K562 (cell line): ENCODE measurements around the gene JADE2. TPM values are rescaled to one million over a fixed set of nuclear protein-coding genes. Genes with fewer than 3 reads are reported as not detected.
A peak's percentile ranks its signal among the peaks of the same experiment; 100 is the strongest.

Experiments
- ATAC-seq: fragments of 200-7000 bp; cut with Tn5 transposase; 3 replicates; pipeline ENCODE4 v1.9.1; 2020; ENCODE audit warnings: moderate library complexity
- BruUV-seq: library from RNA; stranded (reverse); fragments of 400-500 nt; replicated peaks from 2 replicates; lab custom pipeline; 2021; lab: Mats Ljungman, UMichigan
- CTCF ChIA-PET: fragments of 300-600 bp; formaldehyde crosslinking; extraction: SDS; loops from one replicate; lab custom pipeline; 2021; ENCODE audit warnings: low intra/inter-chr PET ratio; lab: Yijun Ruan, JAX
- POLR2A ChIA-PET: fragments of 300-600, 350-650 bp; sonication (Branson Sonifier 250); formaldehyde crosslinking; extraction: SDS; loops from one replicate; lab custom pipeline; 2021; ENCODE audit warnings: antibody characterized with exemption, inconsistent platforms; lab: Yijun Ruan, JAX
- DNase-seq, 4 experiments: peaks; one replicate each; pipeline versions ENCODE4 v3.0.0 to v3.0.0-alpha.2; 2011 to 2018; ENCODE audit warnings: low spot score in 3 of 4, mixed read lengths in 3 of 4; ENCODE audit errors: extremely low read depth in 1 of 4
- FAIRE-seq: peaks from 2 replicates; lab custom pipeline; 2011; peaks lifted over from hg19 to GRCh38; lab: Jason Lieb, UNC
- H2AFZ ChIP-seq: 2 replicates; pipeline ENCODE4 v1.6.0; 2011; ENCODE audit warnings: low read depth, low read length, control low read depth, inconsistent platforms
- H3K27ac ChIP-seq: fragments of 200-600 bp; 3 replicates; pipeline ENCODE4 v1.8.0; 2011; ENCODE audit warnings: low read depth, mild to moderate bottlenecking, control low read depth, inconsistent platforms, low read length, moderate library complexity, mixed read lengths; ENCODE audit errors: extremely low read depth
- H3K27me3 ChIP-seq, 2 experiments: fragments of 300-600 bp in 1 of 2; 2 replicates in 1 of 2; 3 replicates in 1 of 2; pipeline versions ENCODE4 v1.6.0 to v1.8.0; 2011; ENCODE audit warnings: inconsistent platforms in 2 of 2, low read length in 2 of 2, mild to moderate bottlenecking in 1 of 2, mixed read lengths in 1 of 2, moderate library complexity in 1 of 2; ENCODE audit not compliant: control insufficient read depth in 2 of 2, insufficient read depth in 2 of 2
- H3K36me3 ChIP-seq: fragments of 300-600 bp; 3 replicates; pipeline ENCODE4 v1.8.0; 2011; ENCODE audit warnings: mild to moderate bottlenecking, low read length, inconsistent platforms; ENCODE audit not compliant: control insufficient read depth, insufficient read depth
- H3K4me1 ChIP-seq, 2 experiments: fragments of 200-600 bp in 1 of 2; replicated peaks in 1 of 2; 2 replicates in 1 of 2; 3 replicates in 1 of 2; pipeline versions ENCODE4 v1.5.1 to v1.8.0; 2011; ENCODE audit warnings: inconsistent platforms in 2 of 2, low read length in 2 of 2, mild to moderate bottlenecking in 1 of 2, mixed read lengths in 1 of 2, moderate library complexity in 1 of 2; ENCODE audit not compliant: control insufficient read depth in 2 of 2, insufficient read depth in 2 of 2
- H3K4me2 ChIP-seq: 2 replicates; pipeline ENCODE4 v1.6.1; 2011; ENCODE audit warnings: low read length, control low read depth, inconsistent platforms, mixed read lengths; ENCODE audit not compliant: insufficient read depth
- H3K4me3 ChIP-seq: fragments of 200-600 bp; sonication (generic), shearing (Covaris generic); 2 replicates; pipeline ENCODE4 v1.5.1; 2016; ENCODE audit warnings: control low read depth, inconsistent platforms
- H3K79me2 ChIP-seq: fragments of 200-600 bp; 3 replicates; pipeline ENCODE4 v1.8.0; 2011; ENCODE audit warnings: low read length, inconsistent platforms; ENCODE audit not compliant: control insufficient read depth, insufficient read depth
- H3K9ac ChIP-seq, 2 experiments: 2 replicates each; pipeline versions ENCODE4 v1.6.0 to v1.6.1; 2011; ENCODE audit warnings: low read depth in 2 of 2, low read length in 2 of 2, control low read depth in 1 of 2, inconsistent platforms in 1 of 2, mild to moderate bottlenecking in 1 of 2, mixed read lengths in 1 of 2; ENCODE audit not compliant: insufficient read depth in 1 of 2
- H3K9me1 ChIP-seq: one replicate; pipeline ENCODE4 v1.6.0; 2011; ENCODE audit warnings: inconsistent platforms, mild to moderate bottlenecking, low read length, moderate library complexity; ENCODE audit not compliant: control insufficient read depth, insufficient read depth
- H3K9me3 ChIP-seq: replicated peaks from 2 replicates; pipeline ENCODE4 v1.5.1; 2011; ENCODE audit warnings: low read depth, low read length, inconsistent platforms; ENCODE audit not compliant: control insufficient read depth, insufficient read depth
- H4K20me1 ChIP-seq: replicated peaks from 2 replicates; pipeline ENCODE4 v1.6.1; 2011; ENCODE audit warnings: low read length, inconsistent platforms, mixed read lengths; ENCODE audit not compliant: control insufficient read depth, insufficient read depth
- ARID2 ChIP-seq: fragments of 450-650 bp; IDR thresholded peaks from 2 replicates; pipeline ENCODE4 v1.6.1; 2017; ENCODE audit warnings: antibody characterized with exemption, mild to moderate bottlenecking
- BCL6 ChIP-seq: fragments of 250-450 bp; sonication (Bioruptor Pico); IDR thresholded peaks from 2 replicates; pipeline ENCODE4 v1.4.0; 2020
- BCOR ChIP-seq: fragments of 450-650 bp; IDR thresholded peaks from 2 replicates; pipeline ENCODE4 v1.6.1; 2016
- EZH2 ChIP-seq: IDR thresholded peaks from 2 replicates; pipeline ENCODE4 v1.6.1; 2012; ENCODE audit warnings: low read depth, mild to moderate bottlenecking, inconsistent platforms, low read length, borderline replicate concordance
- FOSL1 ChIP-seq: fragments of 200-800 bp; sonication (Bioruptor generic); conservative IDR thresholded peaks from 2 replicates; pipeline ENCODE4 v1.6.1; 2016; ENCODE audit warnings: missing genetic modification characterization, missing compliant biosample characterization
- HDAC2 ChIP-seq: fragments of 450-650 bp; IDR thresholded peaks from 2 replicates; pipeline ENCODE4 v1.6.1; 2016; ENCODE audit warnings: mild to moderate bottlenecking
- L3MBTL2 ChIP-seq: fragments of 450-650 bp; IDR thresholded peaks from 2 replicates; pipeline ENCODE4 v1.6.1; 2016; ENCODE audit warnings: mild to moderate bottlenecking, moderate library complexity
- NCOA1 ChIP-seq: fragments of 450-650 bp; IDR thresholded peaks from 2 replicates; pipeline ENCODE4 v1.6.1; 2016; ENCODE audit warnings: low read depth
- RFX5 ChIP-seq: IDR thresholded peaks from 2 replicates; pipeline ENCODE4 v1.6.1; 2011; ENCODE audit warnings: low read depth, mild to moderate bottlenecking, improper control_type of control experiment, low read length
- SMAD1 ChIP-seq: fragments of 150-350 bp; IDR thresholded peaks from 2 replicates; pipeline ENCODE4 v1.6.1; 2014; ENCODE audit warnings: low read length, low read depth; ENCODE audit not compliant: partially characterized antibody
- SMAD3 ChIP-seq: fragments of 450-650 bp; formaldehyde crosslinking; conservative IDR thresholded peaks from 2 replicates; pipeline ENCODE4 v1.4.0; 2020; ENCODE audit warnings: mild to moderate bottlenecking
- ZFP36 ChIP-seq: fragments of 150-350 bp; IDR thresholded peaks from 2 replicates; pipeline ENCODE4 v1.6.1; 2018; ENCODE audit warnings: low read length, low read depth; ENCODE audit not compliant: partially characterized antibody
- ZNF175 ChIP-seq: fragments of 200-800 bp; sonication (Bioruptor generic); IDR thresholded peaks from 2 replicates; pipeline ENCODE4 v1.6.1; 2016; ENCODE audit warnings: low read depth, mild to moderate bottlenecking, missing genetic modification characterization, missing compliant biosample characterization
- ZNF212 ChIP-seq: fragments of 450-650 bp; formaldehyde crosslinking; IDR thresholded peaks from 2 replicates; pipeline ENCODE4 v1.4.0; 2020; ENCODE audit warnings: mild to moderate bottlenecking
- ZNF589 ChIP-seq: fragments of 200-800 bp; sonication (Bioruptor generic); IDR thresholded peaks from 2 replicates; pipeline ENCODE4 v1.6.1; 2016; ENCODE audit warnings: low read depth, missing genetic modification characterization, missing compliant biosample characterization
- WGBS: fragments of 100-300 bp; shearing (Covaris generic); methylation state at CpG from one replicate; pipeline ENCODE4 v1.1.6; 2016; ENCODE audit warnings: low coverage, mixed read lengths; ENCODE audit not compliant: insufficient coverage; ENCODE audit errors: missing lambda C conversion rate; 5-methylcytosine and 5-hydroxymethylcytosine counted together
- in situ Hi-C: fragments of 300-500 bp; cut with MboI; formaldehyde crosslinking; loops from 4 replicates; pipeline ENCODE4 v1.15.0; 2018; ENCODE audit warnings: inconsistent platforms, mixed read lengths
- intact Hi-C: fragments of 100-400 bp; cut with micrococcal nuclease; formaldehyde crosslinking; loops from 2 replicates; pipeline ENCODE4 v1.14.2; 2022
- polyA plus RNA-seq, 8 experiments: library from polyadenylated mRNA; depleted of rRNA in 4 of 8; stranded (reverse) in 5 of 8; unstranded in 3 of 8; fragments of >200 nt; fragmentation: Nextera tagmentation in 2 of 8; fragmentation: Illumina TruSeq in 1 of 8; extraction: Ambion mirVana in 2 of 8; extraction: Trizol in 1 of 8; gene quantifications; 2 replicates each; pipeline versions ENCODE4 v1.2.1 to v1.2.3, GENCODE V29; 2011 to 2014; ENCODE audit warnings: inconsistent platforms in 1 of 8, missing spikeins in 1 of 8
- total RNA-seq, 7 experiments: library from RNA; depleted of rRNA in 6 of 7; stranded (reverse); fragments of >200 nt in 6 of 7; fragmentation: Illumina TruSeq in 2 of 7; extraction: Trizol in 2 of 7; gene quantifications; 2 replicates each; pipeline versions ENCODE4 v1.2.1 to v1.2.3, GENCODE V29; 2011 to 2021; ENCODE audit warnings: low replicate concordance in 1 of 7
- TF ChIP-seq, protein P1 (sequence below): fragments of 250-450 bp; sonication (Bioruptor Pico); IDR thresholded peaks from 2 replicates; pipeline ENCODE4 v1.9.0; 2021; ENCODE audit warnings: mild to moderate bottlenecking
- TF ChIP-seq, protein P2 (sequence below): fragments of 450-650 bp; conservative IDR thresholded peaks from 2 replicates; pipeline ENCODE4 v1.6.1; 2016; ENCODE audit warnings: missing genetic modification characterization, low read depth, mild to moderate bottlenecking, control low read depth, missing compliant biosample characterization
- TF ChIP-seq, protein P3 (sequence below): fragments of 250-450 bp; sonication (Bioruptor Pico); IDR thresholded peaks from 2 replicates; pipeline ENCODE4 v1.5.0; 2021; ENCODE audit warnings: mild to moderate bottlenecking, borderline replicate concordance
- TF ChIP-seq, protein P4 (sequence below): fragments of 200-800 bp; sonication (Bioruptor generic); IDR thresholded peaks from 2 replicates; pipeline ENCODE4 v1.6.1; 2017; ENCODE audit warnings: missing genetic modification characterization, missing compliant biosample characterization

Gene JADE2
- total and polyA plus RNA-seq, 9 of the 15 experiments (the other 6 are each of a cell fraction or from before 2014, with no cell fraction given), result 0.50 to 23.3 (median 9.1) TPM

DNA sequence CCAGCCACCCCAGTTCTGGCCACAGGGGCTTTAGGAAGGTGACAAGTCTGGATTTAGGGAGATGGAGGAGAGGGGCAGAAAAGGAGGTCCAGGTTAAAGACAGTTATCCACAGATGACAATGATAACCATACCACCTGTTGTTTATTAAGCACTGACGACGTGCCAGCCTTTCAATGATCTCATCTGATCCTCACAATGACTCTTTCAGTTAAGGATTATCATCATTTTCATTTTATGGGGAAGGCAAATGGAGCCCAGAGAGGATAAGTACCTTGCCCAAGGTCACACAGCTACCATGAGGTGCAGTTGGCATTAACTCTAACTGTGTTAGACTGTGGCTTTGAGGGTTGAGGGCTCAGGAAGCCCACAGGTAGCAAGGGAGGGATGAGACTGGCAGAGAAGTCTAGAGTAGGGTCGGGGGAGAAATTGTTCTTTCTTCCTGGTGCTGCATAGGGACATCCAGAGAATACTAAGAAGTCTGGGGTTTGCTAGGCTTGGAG, 21.5 kb upstream of the JADE2 start:
- CTCF ChIA-PET, result no interaction called here
- H3K9me1 ChIP-seq, result no peaks in the 10 kb centered on the region
- H3K79me2 ChIP-seq, result no peaks in the 10 kb centered on the region
- ATAC-seq (no peak), DNase-seq (no peak), FAIRE-seq (no peak)
- intact Hi-C loops (no loop called here), in situ Hi-C loops (no loop called here)
- no peaks in the 10 kb centered on the region for H4K20me1 ChIP-seq
- H3K4me3 ChIP-seq, result no peak overlapping the region
- peak overlapping the region; percentile 73; the same call in 2 of the 3 replicates for H3K27ac ChIP-seq
- peaks cover 22 to 37% of the 10 kb centered on the region in 2 experiments for H3K4me1 ChIP-seq
- no peaks in the 10 kb centered on the region for H3K27me3 ChIP-seq
- no peaks in the 10 kb centered on the region for H3K9me3 ChIP-seq
- WGBS, result 41% methylated on average over 3 of the region's 3 CpGs
- POLR2A ChIA-PET, result interaction anchor here (1.3 kb wide), 2 partner anchors 10 to 37 kb away, joined by 4 read pairs; no protein-coding TSS in a partner anchor
- no peak overlapping the region for H3K9ac ChIP-seq
- no peaks in the 10 kb centered on the region for H3K36me3 ChIP-seq
- no peak overlapping the region for H3K4me2 ChIP-seq
- no TSS peak for BruUV-seq
- peak overlapping the region; percentile 91 for H2AFZ ChIP-seq
- TF ChIP-seq ZFP36 (no peak), SMAD3 (CRISPR knock-in tag) (no peak), FOSL1 (tag) (no peak), ZNF589 (0 out of 2 replicates have a peak, but pooled peaks have one; percentile 2), HDAC2 (no peak), SMAD1 (no peak), ZNF175 (0 out of 2 replicates have a peak, but pooled peaks have one; percentile 1), BCOR (0 out of 2 replicates have a peak, but pooled peaks have one; percentile 34), BCL6 (CRISPR knock-in tag) (no peak), ARID2 (no peak), NCOA1 (no peak), EZH2 (no peak), ZNF212 (CRISPR knock-in tag) (no peak), RFX5 (no peak), L3MBTL2 (no peak)
- TF ChIP-seq, protein P1, sequence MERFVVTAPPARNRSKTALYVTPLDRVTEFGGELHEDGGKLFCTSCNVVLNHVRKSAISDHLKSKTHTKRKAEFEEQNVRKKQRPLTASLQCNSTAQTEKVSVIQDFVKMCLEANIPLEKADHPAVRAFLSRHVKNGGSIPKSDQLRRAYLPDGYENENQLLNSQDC (CRISPR knock-in tag), result no peak
- TF ChIP-seq, protein P2, sequence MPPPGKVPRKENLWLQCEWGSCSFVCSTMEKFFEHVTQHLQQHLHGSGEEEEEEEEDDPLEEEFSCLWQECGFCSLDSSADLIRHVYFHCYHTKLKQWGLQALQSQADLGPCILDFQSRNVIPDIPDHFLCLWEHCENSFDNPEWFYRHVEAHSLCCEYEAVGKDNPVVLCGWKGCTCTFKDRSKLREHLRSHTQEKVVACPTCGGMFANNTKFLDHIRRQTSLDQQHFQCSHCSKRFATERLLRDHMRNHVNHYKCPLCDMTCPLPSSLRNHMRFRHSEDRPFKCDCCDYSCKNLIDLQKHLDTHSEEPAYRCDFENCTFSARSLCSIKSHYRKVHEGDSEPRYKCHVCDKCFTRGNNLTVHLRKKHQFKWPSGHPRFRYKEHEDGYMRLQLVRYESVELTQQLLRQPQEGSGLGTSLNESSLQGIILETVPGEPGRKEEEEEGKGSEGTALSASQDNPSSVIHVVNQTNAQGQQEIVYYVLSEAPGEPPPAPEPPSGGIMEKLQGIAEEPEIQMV, result no peak
- TF ChIP-seq, protein P3, sequence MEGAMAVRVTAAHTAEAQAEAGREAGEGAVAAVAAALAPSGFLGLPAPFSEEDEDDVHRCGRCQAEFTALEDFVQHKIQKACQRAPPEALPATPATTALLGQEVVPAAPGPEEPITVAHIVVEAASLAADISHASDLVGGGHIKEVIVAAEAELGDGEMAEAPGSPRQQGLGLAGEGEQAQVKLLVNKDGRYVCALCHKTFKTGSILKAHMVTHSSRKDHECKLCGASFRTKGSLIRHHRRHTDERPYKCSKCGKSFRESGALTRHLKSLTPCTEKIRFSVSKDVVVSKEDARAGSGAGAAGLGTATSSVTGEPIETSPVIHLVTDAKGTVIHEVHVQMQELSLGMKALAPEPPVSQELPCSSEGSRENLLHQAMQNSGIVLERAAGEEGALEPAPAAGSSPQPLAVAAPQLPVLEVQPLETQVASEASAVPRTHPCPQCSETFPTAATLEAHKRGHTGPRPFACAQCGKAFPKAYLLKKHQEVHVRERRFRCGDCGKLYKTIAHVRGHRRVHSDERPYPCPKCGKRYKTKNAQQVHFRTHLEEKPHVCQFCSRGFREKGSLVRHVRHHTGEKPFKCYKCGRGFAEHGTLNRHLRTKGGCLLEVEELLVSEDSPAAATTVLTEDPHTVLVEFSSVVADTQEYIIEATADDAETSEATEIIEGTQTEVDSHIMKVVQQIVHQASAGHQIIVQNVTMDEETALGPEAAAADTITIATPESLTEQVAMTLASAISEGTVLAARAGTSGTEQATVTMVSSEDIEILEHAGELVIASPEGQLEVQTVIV (CRISPR knock-in tag), result no peak
- TF ChIP-seq, protein P4, sequence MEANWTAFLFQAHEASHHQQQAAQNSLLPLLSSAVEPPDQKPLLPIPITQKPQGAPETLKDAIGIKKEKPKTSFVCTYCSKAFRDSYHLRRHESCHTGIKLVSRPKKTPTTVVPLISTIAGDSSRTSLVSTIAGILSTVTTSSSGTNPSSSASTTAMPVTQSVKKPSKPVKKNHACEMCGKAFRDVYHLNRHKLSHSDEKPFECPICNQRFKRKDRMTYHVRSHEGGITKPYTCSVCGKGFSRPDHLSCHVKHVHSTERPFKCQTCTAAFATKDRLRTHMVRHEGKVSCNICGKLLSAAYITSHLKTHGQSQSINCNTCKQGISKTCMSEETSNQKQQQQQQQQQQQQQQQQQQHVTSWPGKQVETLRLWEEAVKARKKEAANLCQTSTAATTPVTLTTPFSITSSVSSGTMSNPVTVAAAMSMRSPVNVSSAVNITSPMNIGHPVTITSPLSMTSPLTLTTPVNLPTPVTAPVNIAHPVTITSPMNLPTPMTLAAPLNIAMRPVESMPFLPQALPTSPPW, result no peak
